ENCODE results near the gene DOCK3. TPM values are rescaled to one million over a fixed set of nuclear protein-coding genes. Genes with fewer than 3 reads are reported as not detected.

Gene DOCK3
- polyA plus RNA-seq, 2 of the 4 experiments (the other 2 are of a cell fraction), result 0.40 to 0.46 TPM

DNA sequence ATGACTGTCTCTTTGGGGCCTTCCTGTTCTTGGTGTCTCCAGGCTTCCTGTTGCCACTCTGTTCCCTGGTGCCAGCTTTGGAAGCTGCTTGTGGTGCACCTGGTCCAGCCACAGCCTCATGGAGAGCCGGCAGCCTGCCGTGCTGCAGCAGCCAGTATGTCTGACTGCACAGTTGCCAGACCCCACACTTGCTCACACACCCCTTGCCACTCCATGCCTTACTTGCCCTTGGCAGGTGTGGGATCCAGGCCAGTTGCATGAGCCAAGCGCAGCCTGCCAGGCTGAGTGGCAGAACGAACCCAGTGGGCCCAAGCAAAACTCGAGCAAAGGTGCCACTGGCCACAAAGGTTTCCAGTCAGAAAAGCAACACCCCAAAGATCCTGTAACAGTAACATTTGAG lies 309.2 kb downstream of the DOCK3 start:
- H3K4me1 ChIP-seq, result no peaks in the 10 kb centered on the region
- H3K27ac ChIP-seq, result no peak overlapping the region
- ChIA-PET CTCF (interaction anchor here (1.1 to 1.2 kb wide), 2 partner anchors 28 to 35 kb away, joined by 3 read pairs; no protein-coding TSS in a partner anchor), POLR2A (no interaction called here)
- no peak for TF ChIP-seq REST (IDR thresholded peaks at IDR 0.05)
- TF ChIP-seq, protein P1, sequence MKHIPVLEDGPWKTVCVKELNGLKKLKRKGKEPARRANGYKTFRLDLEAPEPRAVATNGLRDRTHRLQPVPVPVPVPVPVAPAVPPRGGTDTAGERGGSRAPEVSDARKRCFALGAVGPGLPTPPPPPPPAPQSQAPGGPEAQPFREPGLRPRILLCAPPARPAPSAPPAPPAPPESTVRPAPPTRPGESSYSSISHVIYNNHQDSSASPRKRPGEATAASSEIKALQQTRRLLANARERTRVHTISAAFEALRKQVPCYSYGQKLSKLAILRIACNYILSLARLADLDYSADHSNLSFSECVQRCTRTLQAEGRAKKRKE (CRISPR knock-in tag; IDR thresholded peaks at IDR 0.05; ENCODE audit: low read depth), result no peak
- no peak for TF ChIP-seq RAD21 (conservative IDR thresholded peaks at IDR 0.05 in 1 of 2, IDR thresholded peaks at IDR 0.05 in 1 of 2)
- ATAC-seq (no peak), DNase-seq (ENCODE audit: low read depth in 1 of 2, low spot score in 1 of 2) (no peak), FAIRE-seq (no peak)
- WGBS (ENCODE audit: missing lambda C conversion rate), result 19% methylated on average over 3 of the region's 5 CpGs
- H3K9me3 ChIP-seq, result no peaks in the 10 kb centered on the region
- H3K4me2 ChIP-seq, result no peak overlapping the region
- H3K4me3 ChIP-seq, result no peak overlapping the region

DNA sequence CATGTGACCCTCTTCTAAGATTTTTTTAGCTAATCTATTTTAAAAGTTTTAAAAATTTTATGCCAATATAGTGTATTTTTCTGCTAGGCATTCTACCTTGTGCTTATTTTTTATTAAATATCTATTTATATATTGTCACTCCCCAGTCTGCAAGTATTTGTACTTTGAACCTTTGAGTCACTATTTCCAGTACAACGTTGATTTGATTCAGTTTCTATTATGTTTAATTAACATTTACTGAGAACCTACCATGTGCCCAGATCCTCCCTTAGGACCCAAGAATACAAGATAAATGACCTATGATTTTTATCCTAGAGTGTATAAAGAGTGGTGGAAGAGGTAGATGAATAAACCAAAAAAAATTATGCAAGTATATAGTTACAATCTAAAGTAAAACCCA lies 311.2 kb downstream of the DOCK3 start:
- Histone ChIP-seq H3K4me2 (no peak overlapping the region), H3K9me3 (no peaks in the 10 kb centered on the region), H3K4me1 (no peaks in the 10 kb centered on the region), H3K27ac (no peak overlapping the region), H3K4me3 (no peak overlapping the region)
- TF ChIP-seq, protein P2, sequence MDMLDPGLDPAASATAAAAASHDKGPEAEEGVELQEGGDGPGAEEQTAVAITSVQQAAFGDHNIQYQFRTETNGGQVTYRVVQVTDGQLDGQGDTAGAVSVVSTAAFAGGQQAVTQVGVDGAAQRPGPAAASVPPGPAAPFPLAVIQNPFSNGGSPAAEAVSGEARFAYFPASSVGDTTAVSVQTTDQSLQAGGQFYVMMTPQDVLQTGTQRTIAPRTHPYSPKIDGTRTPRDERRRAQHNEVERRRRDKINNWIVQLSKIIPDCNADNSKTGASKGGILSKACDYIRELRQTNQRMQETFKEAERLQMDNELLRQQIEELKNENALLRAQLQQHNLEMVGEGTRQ (IDR thresholded peaks at IDR 0.05), result no peak
- TF ChIP-seq CBX2 (IDR thresholded peaks at IDR 0.05; ENCODE audit: borderline replicate concordance, low read depth), result no peak
- TF ChIP-seq, protein P1 (CRISPR knock-in tag; IDR thresholded peaks at IDR 0.05; ENCODE audit: low read depth), result no peak
- TF ChIP-seq, protein P3, sequence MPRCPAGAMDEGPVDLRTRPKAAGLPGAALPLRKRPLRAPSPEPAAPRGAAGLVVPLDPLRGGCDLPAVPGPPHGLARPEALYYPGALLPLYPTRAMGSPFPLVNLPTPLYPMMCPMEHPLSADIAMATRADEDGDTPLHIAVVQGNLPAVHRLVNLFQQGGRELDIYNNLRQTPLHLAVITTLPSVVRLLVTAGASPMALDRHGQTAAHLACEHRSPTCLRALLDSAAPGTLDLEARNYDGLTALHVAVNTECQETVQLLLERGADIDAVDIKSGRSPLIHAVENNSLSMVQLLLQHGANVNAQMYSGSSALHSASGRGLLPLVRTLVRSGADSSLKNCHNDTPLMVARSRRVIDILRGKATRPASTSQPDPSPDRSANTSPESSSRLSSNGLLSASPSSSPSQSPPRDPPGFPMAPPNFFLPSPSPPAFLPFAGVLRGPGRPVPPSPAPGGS (IDR thresholded peaks at IDR 0.05), result no peak
- no peak for TF ChIP-seq POLR2A (IDR thresholded peaks at IDR 0.05; ENCODE audit: low read length)
- no peak for TF ChIP-seq TP53 (CRISPR knock-in tag; IDR thresholded peaks at IDR 0.05)
- TF ChIP-seq MAFK (IDR thresholded peaks at IDR 0.05; ENCODE audit: partially characterized antibody), result no peak
- TF ChIP-seq, protein P4, sequence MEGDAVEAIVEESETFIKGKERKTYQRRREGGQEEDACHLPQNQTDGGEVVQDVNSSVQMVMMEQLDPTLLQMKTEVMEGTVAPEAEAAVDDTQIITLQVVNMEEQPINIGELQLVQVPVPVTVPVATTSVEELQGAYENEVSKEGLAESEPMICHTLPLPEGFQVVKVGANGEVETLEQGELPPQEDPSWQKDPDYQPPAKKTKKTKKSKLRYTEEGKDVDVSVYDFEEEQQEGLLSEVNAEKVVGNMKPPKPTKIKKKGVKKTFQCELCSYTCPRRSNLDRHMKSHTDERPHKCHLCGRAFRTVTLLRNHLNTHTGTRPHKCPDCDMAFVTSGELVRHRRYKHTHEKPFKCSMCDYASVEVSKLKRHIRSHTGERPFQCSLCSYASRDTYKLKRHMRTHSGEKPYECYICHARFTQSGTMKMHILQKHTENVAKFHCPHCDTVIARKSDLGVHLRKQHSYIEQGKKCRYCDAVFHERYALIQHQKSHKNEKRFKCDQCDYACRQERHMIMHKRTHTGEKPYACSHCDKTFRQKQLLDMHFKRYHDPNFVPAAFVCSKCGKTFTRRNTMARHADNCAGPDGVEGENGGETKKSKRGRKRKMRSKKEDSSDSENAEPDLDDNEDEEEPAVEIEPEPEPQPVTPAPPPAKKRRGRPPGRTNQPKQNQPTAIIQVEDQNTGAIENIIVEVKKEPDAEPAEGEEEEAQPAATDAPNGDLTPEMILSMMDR (IDR thresholded peaks at IDR 0.05), result no peak
- no peak for TF ChIP-seq MAX (IDR thresholded peaks at IDR 0.05)
- TF ChIP-seq RFX5 (IDR thresholded peaks at IDR 0.05), result no peak
- TF ChIP-seq FOXS1 (CRISPR knock-in tag; IDR thresholded peaks at IDR 0.05), result no peak
- 4% methylated on average over 1 of the region's 1 CpG for WGBS (ENCODE audit: missing lambda C conversion rate)
- ATAC-seq (no peak), FAIRE-seq (no peak), DNase-seq (ENCODE audit: low read depth in 1 of 2, low spot score in 1 of 2) (no peak)
- ChIA-PET POLR2A (no interaction called here), CTCF (no interaction called here)

Measured in A549 (cell line).